Kidney (tissue), 14 donors: Measurements from ENCODE around the gene EDEM2. TPM values are rescaled to one million over a fixed set of nuclear protein-coding genes. Genes with fewer than 3 reads are reported as not detected.
A peak's percentile ranks its signal among the peaks of the same experiment; 100 is the strongest.
"Not testable (repeated sequence)": the region's sequence is repeated elsewhere in the genome, so short reads cannot be mapped to it uniquely, and the experiment has no call there.

Experiments used
- DNase-seq, 5 donors: peaks; one replicate each; pipeline ENCODE4 v3.0.0-alpha.2; 2013 to 2020
- FAIRE-seq: peaks from 2 replicates; lab custom pipeline; 2012; peaks lifted over from hg19 to GRCh38; lab: Jason Lieb, UNC
- H3K27ac ChIP-seq, 2 donors: one replicate each; pipeline ENCODE4 v1.7.0; 2013; ENCODE audit warnings: low read depth in 2 of 2, low read length in 2 of 2, inconsistent platforms in 1 of 2
- H3K27me3 ChIP-seq: one replicate; pipeline ENCODE4 v1.7.1; 2013; ENCODE audit warnings: low read length, inconsistent platforms; ENCODE audit not compliant: control insufficient read depth, insufficient read depth
- H3K36me3 ChIP-seq, 3 donors: one replicate each; pipeline versions ENCODE4 v1.7.0 to v1.7.1; 2013; ENCODE audit warnings: low read length in 3 of 3, control low read depth in 1 of 3, inconsistent platforms in 1 of 3; ENCODE audit not compliant: insufficient read depth in 3 of 3, control insufficient read depth in 2 of 3
- H3K4me1 ChIP-seq, 3 donors: one replicate each; pipeline versions ENCODE4 v1.7.0 to v1.7.1; 2013; ENCODE audit warnings: low read length in 3 of 3, inconsistent platforms in 1 of 3, low read depth in 1 of 3; ENCODE audit not compliant: control insufficient read depth in 2 of 3, insufficient read depth in 2 of 3
- H3K4me3 ChIP-seq, 3 donors: one replicate each; pipeline versions ENCODE4 v1.7.0 to v1.8.1; 2013; ENCODE audit warnings: low read length in 3 of 3, control low read depth in 1 of 3, inconsistent platforms in 1 of 3
- H3K9ac ChIP-seq, 3 donors: one replicate each; pipeline versions ENCODE4 v1.7.0 to v1.7.1; 2013; ENCODE audit warnings: low read length in 3 of 3, control low read depth in 1 of 3, inconsistent platforms in 1 of 3
- H3K9me3 ChIP-seq, 3 donors: one replicate each; pipeline versions ENCODE4 v1.7.0 to v1.7.1; 2013; ENCODE audit warnings: low read length in 3 of 3, control low read depth in 1 of 3, inconsistent platforms in 1 of 3; ENCODE audit not compliant: control insufficient read depth in 2 of 3, insufficient read depth in 1 of 3
- CTCF ChIP-seq: IDR thresholded peaks from 3 replicates; pipeline ENCODE4 v1.5.1; 2012; ENCODE audit warnings: mild to moderate bottlenecking, moderate library complexity, borderline replicate concordance; ENCODE audit not compliant: insufficient read depth; ENCODE audit errors: extremely low read depth
- intact Hi-C: fragments of 100-400 bp; cut with DNase I; formaldehyde crosslinking; loops from one replicate; pipeline ENCODE4 v1.11.1; 2022
- polyA plus RNA-seq: library from polyadenylated mRNA; stranded (reverse); fragments of 350-450 nt; fragmentation: Illumina TruSeq; extraction: RNeasy Lipid Tissue Mini Kit (QIAGEN cat#74804); gene quantifications from one replicate; pipeline ENCODE4 v1.2.3, GENCODE V29; 2014; ENCODE audit warnings: low read depth, low replicate concordance; ENCODE audit not compliant: insufficient read depth
- total RNA-seq: library from RNA; stranded (reverse); fragmentation: NEBNext Ultra II Directional; extraction: Animal tissue kit (Norgen Biotek cat#: 25700); gene quantifications from one replicate; pipeline ENCODE4 v1.2.1, GENCODE V29; 2021
- donor health status: control.
- donor health status: control.
- donor health status: control.
- donor health status: control.
- donor health status: control.
- donor health status: DM: yes; HTN: yes; CAD: no.
- donor health status: Normal renal cell carcinoma (clear cell type).

EDEM2 gene
- total and polyA plus RNA-seq, 2 donors from 2014 or later, result 27.1 to 30.0 TPM

- Histone ChIP-seq H3K4me1 (peaks cover 0 to 11% (median 7%) of the 10 kb centered on the region in 3 donors), H3K36me3 (no peaks in the 10 kb centered on the region), H3K9ac (peak overlapping the region in 1 of 3 donors; percentile 80), H3K4me3 (peak overlapping the region in 1 of 3 donors; percentile 70), H3K9me3 (no peaks in the 10 kb centered on the region), H3K27me3 (no peaks in the 10 kb centered on the region), H3K27ac (no peak overlapping the region)
- FAIRE-seq, result no peak
- intact Hi-C loops, result no loop called here
- no peak for DNase-seq
- no peak for TF ChIP-seq CTCF
These were observed 24.3 kb upstream of the EDEM2 start for GRCh38 chr20:35171438-35171752.

GRCh38 chr20:35168701-35169409, 21.7 kb upstream of the EDEM2 start:
- FAIRE-seq, result not testable (repeated sequence)

GRCh38 chr20:35167787-35168186, 20.7 kb upstream of the EDEM2 start:
- intact Hi-C loops, result no loop called here
- Histone ChIP-seq H3K4me1 (peaks cover 0 to 7% (median 5%) of the 10 kb centered on the region in 3 donors), H3K36me3 (no peaks in the 10 kb centered on the region), H3K27ac (no peak overlapping the region), H3K27me3 (no peaks in the 10 kb centered on the region), H3K4me3 (no peak overlapping the region), H3K9me3 (no peaks in the 10 kb centered on the region), H3K9ac (no peak overlapping the region)
- TF ChIP-seq CTCF, result no peak
- DNase-seq (no peak), FAIRE-seq (no peak)

More at GRCh38 chr20:35168701-35169409, 21.7 kb upstream of the EDEM2 start:
- H3K4me3 ChIP-seq, H3K27me3 ChIP-seq, H3K36me3 ChIP-seq, H3K9ac ChIP-seq, H3K9me3 ChIP-seq, H3K4me1 ChIP-seq, H3K27ac ChIP-seq, DNase-seq, intact Hi-C loops: not testable (repeated sequence)

- no peak overlapping the region for H3K9ac ChIP-seq
- DNase-seq (peak in 4 of 5 donors; percentile 12 to 86 (median 42)), FAIRE-seq (no peak)
- H3K27ac ChIP-seq, result no peak overlapping the region
- H3K4me3 ChIP-seq, result no peak overlapping the region
- H3K36me3 ChIP-seq, result no peaks in the 10 kb centered on the region
- no peaks in the 10 kb centered on the region for H3K27me3 ChIP-seq
- H3K4me1 ChIP-seq, result no peaks in the 10 kb centered on the region
- intact Hi-C loops, result no loop called here
- H3K9me3 ChIP-seq, result no peaks in the 10 kb centered on the region
- no peak for TF ChIP-seq CTCF
These were observed 19.2 kb upstream of the EDEM2 start for GRCh38 chr20:35166242-35166830.
